ENCODE results near the gene GNAO1. TPM values are rescaled to one million over a fixed set of nuclear protein-coding genes. Genes with fewer than 3 reads are reported as not detected.
A peak's percentile ranks its signal among the peaks of the same experiment; 100 is the strongest.

Gene GNAO1
- total RNA-seq, 1 donor from 2014 or later: not detected

DNA sequence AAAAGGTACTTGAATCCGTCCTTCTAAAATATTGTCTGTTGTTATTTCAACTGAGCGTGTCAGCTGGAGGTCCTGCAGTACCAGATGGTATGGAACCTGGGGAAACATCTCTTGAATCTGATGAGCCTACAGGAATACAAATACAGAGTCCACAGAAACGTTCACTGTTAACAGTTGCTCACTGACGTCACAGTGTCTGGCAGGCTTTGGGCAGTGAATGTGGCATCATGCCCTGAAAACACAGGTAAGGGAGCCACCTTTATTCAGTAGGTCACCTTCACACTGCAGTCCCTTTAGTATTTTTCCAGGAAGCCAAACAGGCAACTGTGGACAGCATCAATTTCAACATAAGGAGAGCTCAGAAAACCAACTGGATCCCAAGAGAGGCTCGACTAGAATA, 177.9 kb downstream of the GNAO1 start:
- no peaks in the 10 kb centered on the region for H3K27me3 ChIP-seq (ENCODE audit: control insufficient read depth, insufficient read depth, low read length)
- peaks cover 17% of the 10 kb centered on the region for H3K36me3 ChIP-seq (ENCODE audit: control insufficient read depth, insufficient read depth, low read length)
- TF ChIP-seq CTCF (IDR thresholded peaks at IDR 0.05; ENCODE audit: insufficient read depth, low read length, severe bottlenecking): no peak
- DNase-seq (ENCODE audit: low read depth): no peak
- H3K4me3 ChIP-seq (ENCODE audit: low read depth, low read length): no peak overlapping the region
- no peak for FAIRE-seq

DNA sequence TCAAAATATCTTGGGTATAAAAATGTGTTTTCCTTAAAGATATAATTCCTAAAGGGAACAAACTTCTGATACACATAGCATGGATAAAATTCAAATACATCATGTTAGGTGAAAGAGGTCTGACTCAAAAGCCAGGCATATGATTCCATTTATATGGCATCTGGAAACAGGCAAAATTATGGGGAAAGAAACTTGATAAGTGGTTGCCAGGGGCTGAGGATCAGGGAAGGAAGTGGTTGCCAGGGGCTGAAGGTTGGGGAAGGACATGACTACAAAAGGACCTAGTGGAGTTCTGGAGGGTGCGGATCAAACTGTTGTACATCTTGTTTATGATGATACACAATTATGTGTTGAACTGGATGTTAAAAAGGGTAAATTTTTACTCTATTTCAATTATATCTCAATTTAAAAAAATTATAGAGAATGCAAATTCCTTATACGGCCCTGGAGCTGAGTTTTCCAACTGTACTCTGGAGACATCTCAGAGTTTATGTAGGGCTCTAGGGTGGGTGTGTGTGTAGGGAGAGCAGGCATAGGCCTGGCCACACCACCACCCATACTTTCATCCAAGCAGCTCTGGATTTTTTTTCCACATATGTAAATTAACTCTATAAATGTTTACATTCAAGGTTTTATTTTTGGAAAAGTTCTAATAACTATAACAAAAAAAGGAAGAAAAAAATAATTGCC, 179.0 kb downstream of the GNAO1 start:
- TF ChIP-seq CTCF (IDR thresholded peaks at IDR 0.05; ENCODE audit: insufficient read depth, low read length, severe bottlenecking): no peak

DNA sequence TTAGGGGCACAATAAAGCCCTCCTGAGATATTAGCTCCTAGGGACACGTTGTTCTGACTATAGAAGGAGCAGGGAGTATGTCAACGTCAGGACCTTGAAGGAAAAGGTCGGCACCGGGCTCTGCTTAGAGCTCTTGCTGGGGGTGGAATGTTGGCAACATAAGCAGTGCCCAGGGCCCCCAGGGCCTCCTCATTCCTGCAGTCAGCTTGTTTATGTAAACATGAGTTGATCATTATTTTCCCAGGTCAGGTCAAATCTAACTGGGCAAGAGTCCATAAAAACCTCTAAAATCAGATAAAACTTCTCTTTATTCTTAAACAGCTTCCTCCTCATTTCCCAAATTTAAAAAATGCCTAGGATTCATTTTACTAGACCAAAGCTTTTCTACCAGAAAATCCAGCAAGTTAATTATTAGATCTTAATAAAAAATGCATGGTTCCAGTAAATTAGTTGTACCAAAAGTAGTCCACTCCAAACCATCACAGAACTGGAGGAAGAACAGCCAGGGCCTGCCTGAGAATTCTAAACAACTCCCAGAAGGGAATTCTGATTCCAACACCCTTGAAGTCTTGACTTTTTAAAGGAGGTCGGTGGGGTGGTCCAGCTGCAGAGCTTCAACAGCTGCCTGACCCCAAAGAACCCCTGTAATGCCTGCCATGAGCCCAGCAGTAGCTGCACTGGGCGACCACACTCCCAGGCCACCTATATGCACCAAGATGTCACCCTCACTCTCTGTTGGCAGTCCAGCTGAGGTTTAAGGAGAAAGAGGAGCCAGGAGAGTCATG, 179.8 kb downstream of the GNAO1 start:
- no peak for TF ChIP-seq CTCF (IDR thresholded peaks at IDR 0.05; ENCODE audit: insufficient read depth, low read length, severe bottlenecking)
- DNase-seq (ENCODE audit: low read depth) (no peak), FAIRE-seq (no peak)
- H3K36me3 ChIP-seq (ENCODE audit: control insufficient read depth, insufficient read depth, low read length): peaks cover 11% of the 10 kb centered on the region
- no peak overlapping the region for H3K4me3 ChIP-seq (ENCODE audit: low read depth, low read length)
- H3K27me3 ChIP-seq (ENCODE audit: control insufficient read depth, insufficient read depth, low read length): no peaks in the 10 kb centered on the region

More for the DNA sequence above, 179.0 kb downstream of the GNAO1 start:
- no peak overlapping the region for H3K4me3 ChIP-seq (ENCODE audit: low read depth, low read length)
- no peaks in the 10 kb centered on the region for H3K27me3 ChIP-seq (ENCODE audit: control insufficient read depth, insufficient read depth, low read length)
- FAIRE-seq (no peak), DNase-seq (ENCODE audit: low read depth) (no peak)
- peaks cover 13% of the 10 kb centered on the region for H3K36me3 ChIP-seq (ENCODE audit: control insufficient read depth, insufficient read depth, low read length)

GRCh38 chr16:56371660-56371937, 180.3 kb downstream of the GNAO1 start:
- H3K27me3 ChIP-seq (ENCODE audit: control insufficient read depth, insufficient read depth, low read length): no peaks in the 10 kb centered on the region
- H3K4me3 ChIP-seq (ENCODE audit: low read depth, low read length): no peak overlapping the region
- H3K36me3 ChIP-seq (ENCODE audit: control insufficient read depth, insufficient read depth, low read length): peaks cover 9% of the 10 kb centered on the region
- peak; percentile 16 for DNase-seq (ENCODE audit: low read depth)
- no peak for TF ChIP-seq CTCF (IDR thresholded peaks at IDR 0.05; ENCODE audit: insufficient read depth, low read length, severe bottlenecking)
- FAIRE-seq: no peak

DNA sequence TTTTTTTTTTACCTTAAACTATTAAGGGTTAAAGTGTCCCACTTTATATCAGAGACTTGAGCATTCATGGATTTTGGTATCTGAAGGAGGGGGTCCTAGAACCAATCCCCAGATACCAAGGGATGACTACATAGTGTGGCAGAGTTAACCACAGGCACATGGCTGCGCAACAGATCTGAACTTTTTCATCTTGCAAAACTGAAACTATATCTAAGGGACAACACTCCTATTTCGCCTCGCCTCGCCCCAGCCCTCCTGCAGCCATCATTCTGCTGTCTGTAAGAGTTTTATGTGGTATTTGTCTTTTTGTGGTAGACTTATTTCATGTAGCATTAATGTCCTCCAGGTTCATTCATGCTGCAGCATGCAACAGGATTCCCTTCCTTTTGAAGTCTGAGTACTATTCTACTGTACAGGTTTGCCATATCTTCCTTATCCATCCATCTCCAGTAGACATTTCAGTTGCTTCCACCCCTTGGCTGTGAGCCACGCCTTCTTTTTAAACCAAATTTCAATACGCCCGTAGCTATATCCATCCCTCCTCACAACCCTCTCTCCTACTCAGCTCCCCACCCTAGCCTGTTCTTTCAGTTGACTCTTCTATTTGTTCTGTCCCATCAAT, 180.8 kb downstream of the GNAO1 start:
- Histone ChIP-seq H3K27me3 (ENCODE audit: control insufficient read depth, insufficient read depth, low read length) (no peaks in the 10 kb centered on the region), H3K4me3 (ENCODE audit: low read depth, low read length) (no peak overlapping the region), H3K36me3 (ENCODE audit: control insufficient read depth, insufficient read depth, low read length) (peaks cover 4% of the 10 kb centered on the region)
- no peak for FAIRE-seq
- no peak for TF ChIP-seq CTCF (IDR thresholded peaks at IDR 0.05; ENCODE audit: insufficient read depth, low read length, severe bottlenecking)
- DNase-seq (ENCODE audit: low read depth): no peak

All from bronchial epithelial cell (primary cell).